Psoas muscle (tissue), 8 donors: ENCODE data around the gene LNPEP. TPM values are rescaled to one million over a fixed set of nuclear protein-coding genes. Genes with fewer than 3 reads are reported as not detected.

Experiments
- ATAC-seq, 4 donors: fragments of 200-7000 bp; cut with Tn5 transposase; one replicate each; pipeline ENCODE4 v1.9.1; 2020; ENCODE audit warnings: moderate library complexity in 3 of 4, mild to moderate bottlenecking in 2 of 4
- DNase-seq, 2 donors: peaks; one replicate each; pipeline ENCODE4 v3.0.0-alpha.2; 2020
- H3K27ac ChIP-seq: fragments of 200-600 bp; one replicate; pipeline ENCODE4 v1.8.0; 2022
- H3K27me3 ChIP-seq, 3 donors: fragments of 200-600 bp in 1 of 3; one replicate each; pipeline versions ENCODE4 v1.6.1 to v1.8.0; 2013 to 2022; ENCODE audit warnings: low read length in 2 of 3, mild to moderate bottlenecking in 2 of 3, moderate library complexity in 1 of 3; ENCODE audit not compliant: insufficient read depth in 3 of 3
- H3K36me3 ChIP-seq, 2 donors: fragments of 200-600 bp in 1 of 2; one replicate each; pipeline versions ENCODE4 v1.6.1 to v1.8.0; 2013 to 2022; ENCODE audit warnings: low read depth in 1 of 2, mild to moderate bottlenecking in 1 of 2, moderate library complexity in 1 of 2; ENCODE audit not compliant: insufficient read depth in 1 of 2
- H3K4me1 ChIP-seq: fragments of 200-600 bp; one replicate; pipeline ENCODE4 v1.8.0; 2022
- H3K4me3 ChIP-seq: fragments of 200-600 bp; one replicate; pipeline ENCODE4 v1.8.0; 2022; ENCODE audit warnings: mild to moderate bottlenecking
- H3K9me3 ChIP-seq: fragments of 200-600 bp; one replicate; pipeline ENCODE4 v1.8.0; 2022
- whole genome bisulfite sequencing, 3 donors: extraction: QIAGEN DNeasy Blood & Tissue Kit; methylation state at CpG; one replicate each; pipeline versions ENCODE4 v1.1.6 to v1.1.7; 2013; 5-methylcytosine and 5-hydroxymethylcytosine counted together
- intact Hi-C, 2 donors: fragments of 100-400 bp; cut with DNase I; formaldehyde crosslinking; loops; one replicate each; pipeline versions ENCODE4 v1.11.0 to v1.14.2; 2022
- polyA plus RNA-seq, 3 donors: library from polyadenylated mRNA; stranded (reverse); fragments of 200-250 nt; gene quantifications; one replicate each; pipeline ENCODE4 v1.2.3, GENCODE V29; 2013
- total RNA-seq, 4 donors: library from RNA; stranded (reverse); fragmentation: NEBNext Ultra II Directional in 2 of 4; extraction: Animal tissue kit (Norgen Biotek cat#: 25700) in 2 of 4; gene quantifications; one replicate each; pipeline versions ENCODE4 v1.2.1 to v1.2.4, GENCODE V29; 2021 to 2023
- TF ChIP-seq, protein P1 (sequence below): fragments of 200-600 bp; IDR thresholded peaks from one replicate; pipeline ENCODE4 v1.8.0; 2022; ENCODE audit warnings: antibody characterized with exemption
- donor health status: healthy with polysubstance abuse.
- donor health status: DM: no; HTN: no; CAD: no; lungs with moderate emphysema.
- donor health status: Bipolar disorder and iron deficiency.
- donor health status: healthy.
- donor health status: DM: yes; HTN: yes; CAD: no.
- donor health status: DM: no; HTN: no; CAD: no.
- donor health status: DM: no; HTN: no; CAD: no.
- donor health status: DM: yes; HTN: yes; CAD: no.

Gene LNPEP
- total and polyA plus RNA-seq, 7 donors, result 4.1 to 62.8 (median 30.4) TPM

DNA sequence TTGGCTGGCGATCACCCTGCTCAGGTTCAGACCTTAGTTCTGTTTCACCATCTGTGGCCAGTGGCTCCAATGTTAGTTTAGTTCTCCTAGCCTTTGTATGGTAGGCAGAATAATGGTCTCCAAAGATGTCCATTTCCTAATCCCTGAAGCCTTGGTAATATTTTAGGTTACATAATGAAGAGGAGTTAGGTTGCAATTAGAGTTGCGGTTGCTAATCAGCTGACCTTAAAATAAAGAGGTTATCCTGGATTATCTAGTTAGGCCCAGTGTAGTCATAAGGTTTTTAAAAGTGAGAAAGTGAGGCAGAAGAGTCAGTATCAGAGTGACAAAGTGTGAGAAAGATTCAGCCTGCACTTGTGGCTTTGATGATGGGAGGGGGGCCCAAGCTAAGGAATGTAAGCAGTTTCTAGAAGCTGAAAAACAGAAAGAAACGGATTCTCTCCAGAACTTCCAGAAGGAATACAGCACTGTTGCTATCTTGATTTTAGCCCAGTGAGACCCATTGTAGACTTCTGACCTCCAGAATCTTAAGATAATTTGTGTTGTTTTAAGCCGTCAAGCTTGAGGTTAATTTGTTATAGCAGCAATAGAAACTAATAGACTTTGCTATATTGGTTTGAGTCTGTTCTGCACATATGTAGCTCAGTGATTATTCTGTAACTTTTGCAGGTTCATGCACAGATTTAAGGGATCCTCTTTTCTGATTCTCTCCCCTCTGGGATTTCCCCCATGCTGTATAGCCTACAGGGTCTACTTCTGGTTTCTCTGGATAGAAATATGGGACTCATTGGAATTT lies 21.6 kb downstream of the LNPEP start:
- no peak for DNase-seq
- TF ChIP-seq, protein P1, sequence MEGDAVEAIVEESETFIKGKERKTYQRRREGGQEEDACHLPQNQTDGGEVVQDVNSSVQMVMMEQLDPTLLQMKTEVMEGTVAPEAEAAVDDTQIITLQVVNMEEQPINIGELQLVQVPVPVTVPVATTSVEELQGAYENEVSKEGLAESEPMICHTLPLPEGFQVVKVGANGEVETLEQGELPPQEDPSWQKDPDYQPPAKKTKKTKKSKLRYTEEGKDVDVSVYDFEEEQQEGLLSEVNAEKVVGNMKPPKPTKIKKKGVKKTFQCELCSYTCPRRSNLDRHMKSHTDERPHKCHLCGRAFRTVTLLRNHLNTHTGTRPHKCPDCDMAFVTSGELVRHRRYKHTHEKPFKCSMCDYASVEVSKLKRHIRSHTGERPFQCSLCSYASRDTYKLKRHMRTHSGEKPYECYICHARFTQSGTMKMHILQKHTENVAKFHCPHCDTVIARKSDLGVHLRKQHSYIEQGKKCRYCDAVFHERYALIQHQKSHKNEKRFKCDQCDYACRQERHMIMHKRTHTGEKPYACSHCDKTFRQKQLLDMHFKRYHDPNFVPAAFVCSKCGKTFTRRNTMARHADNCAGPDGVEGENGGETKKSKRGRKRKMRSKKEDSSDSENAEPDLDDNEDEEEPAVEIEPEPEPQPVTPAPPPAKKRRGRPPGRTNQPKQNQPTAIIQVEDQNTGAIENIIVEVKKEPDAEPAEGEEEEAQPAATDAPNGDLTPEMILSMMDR, result no peak
- H3K27me3 ChIP-seq, result no peaks in the 10 kb centered on the region
- ATAC-seq, result no peak
- H3K4me3 ChIP-seq, result no peak overlapping the region
- intact Hi-C loops, result no loop called here
- WGBS, 3 donors, result 65 to 75% (median 71%) methylated on average over 4 of the region's 4 CpGs
- H3K27ac ChIP-seq, result peak overlapping the region; percentile 50
- no peaks in the 10 kb centered on the region for H3K36me3 ChIP-seq
- H3K4me1 ChIP-seq, result peaks cover 49% of the 10 kb centered on the region
- H3K9me3 ChIP-seq, result no peaks in the 10 kb centered on the region

DNA sequence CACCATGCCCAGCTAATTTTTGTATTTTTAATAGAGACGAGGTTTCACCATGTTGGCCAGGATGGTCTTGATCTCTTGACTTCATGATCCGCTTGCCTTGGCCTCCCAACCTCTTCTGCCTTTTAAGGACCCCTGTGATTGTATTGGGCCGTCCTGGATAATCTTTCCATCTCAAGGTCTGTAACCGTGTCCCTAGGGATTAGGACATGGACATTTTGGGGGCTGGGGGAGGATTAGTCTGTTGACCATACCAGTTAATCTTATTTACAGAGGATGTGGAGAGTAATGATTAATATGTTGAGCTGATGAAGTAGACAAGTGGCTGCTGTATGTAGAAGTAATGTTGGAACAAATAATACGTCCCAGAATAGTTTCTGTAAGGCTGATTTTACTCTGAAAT lies 23.1 kb downstream of the LNPEP start:
- H3K9me3 ChIP-seq, result no peaks in the 10 kb centered on the region
- H3K27me3 ChIP-seq, result no peaks in the 10 kb centered on the region
- no peak for DNase-seq
- H3K4me3 ChIP-seq, result no peak overlapping the region
- peak overlapping the region; percentile 50 for H3K27ac ChIP-seq
- 87 to 92% (median 88%) methylated on average over 5 of the region's 5 CpGs for WGBS, 3 donors
- ATAC-seq, result no peak
- H3K4me1 ChIP-seq, result peaks cover 50% of the 10 kb centered on the region
- no peaks in the 10 kb centered on the region for H3K36me3 ChIP-seq
- TF ChIP-seq, protein P1, result no peak
- intact Hi-C loops, result no loop called here

- H3K36me3 ChIP-seq, result no peaks in the 10 kb centered on the region
- no peak overlapping the region for H3K4me3 ChIP-seq
- intact Hi-C loops, result no loop called here
Observed at GRCh38 chr5:96961053-96961452, 25.2 kb downstream of the LNPEP start.

GRCh38 chr5:96962540-96962991 lies 26.7 kb downstream of the LNPEP start:
- Histone ChIP-seq H3K36me3 (no peaks in the 10 kb centered on the region), H3K4me3 (no peak overlapping the region), H3K9me3 (no peaks in the 10 kb centered on the region), H3K4me1 (peaks cover 45% of the 10 kb centered on the region), H3K27ac (peak overlapping the region; percentile 81), H3K27me3 (no peaks in the 10 kb centered on the region)
- intact Hi-C loops, result no loop called here
- ATAC-seq (peak in 3 of 4 donors; percentile 17 to 32 (median 28)), DNase-seq (no peak)
- WGBS, 3 donors, result 31 to 52% (median 35%) methylated on average over 4 of the region's 4 CpGs
- TF ChIP-seq, protein P1, result no peak

More at GRCh38 chr5:96961053-96961452, 25.2 kb downstream of the LNPEP start:
- ATAC-seq, result no peak
- no peaks in the 10 kb centered on the region for H3K9me3 ChIP-seq
- H3K27me3 ChIP-seq, result no peaks in the 10 kb centered on the region
- 81 to 90% (median 88%) methylated on average over 1 of the region's 1 CpG for WGBS, 3 donors
- no peak for DNase-seq
- peaks cover 54% of the 10 kb centered on the region for H3K4me1 ChIP-seq
- no peak overlapping the region for H3K27ac ChIP-seq
- TF ChIP-seq, protein P1, result no peak
